GM10248 (cell line): ENCODE measurements around the gene JOSD1.

Experiments used
- CTCF ChIA-PET: fragments of 300-600 bp; sonication (Branson Sonifier 250); formaldehyde crosslinking; extraction: SDS; loops from one replicate; lab custom pipeline; 2021; ENCODE audit warnings: antibody characterized with exemption; lab: Yijun Ruan, JAX
- POLR2A ChIA-PET: fragments of 350-650 bp; sonication (Branson Sonifier 250); formaldehyde crosslinking; extraction: SDS; loops from one replicate; lab custom pipeline; 2020; ENCODE audit warnings: antibody characterized with exemption; lab: Yijun Ruan, JAX
- DNase-seq: peaks from one replicate; pipeline ENCODE4 v3.0.0; 2012; ENCODE audit errors: extremely low spot score
- TF ChIP-seq, protein P1 (sequence below): IDR thresholded peaks from 2 replicates; pipeline ENCODE4 v1.5.1; 2012; ENCODE audit warnings: mild to moderate bottlenecking, low read depth; ENCODE audit errors: extremely low read depth, missing control alignments, control extremely low read depth

Gene JOSD1

DNA sequence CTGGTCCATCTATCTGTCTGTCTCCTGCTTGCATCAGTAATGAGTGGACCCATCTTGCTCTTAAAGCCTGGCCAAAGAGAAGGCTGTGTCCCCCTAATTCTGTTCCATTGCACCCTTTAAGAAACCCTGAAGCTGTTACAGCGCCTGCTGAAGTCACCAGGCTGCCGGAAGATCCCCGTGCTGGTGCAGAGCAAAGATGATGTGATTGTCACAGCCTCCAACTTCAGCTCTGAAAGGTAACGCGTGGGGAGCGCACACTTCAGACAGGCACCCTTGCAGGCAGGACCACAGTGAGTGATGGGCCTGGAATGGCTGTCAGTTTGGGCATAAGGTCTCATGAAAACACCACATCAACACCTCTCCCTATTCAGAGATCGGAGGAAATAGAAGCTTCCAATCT, 23.4 kb upstream of the JOSD1 start:
- TF ChIP-seq, protein P1, sequence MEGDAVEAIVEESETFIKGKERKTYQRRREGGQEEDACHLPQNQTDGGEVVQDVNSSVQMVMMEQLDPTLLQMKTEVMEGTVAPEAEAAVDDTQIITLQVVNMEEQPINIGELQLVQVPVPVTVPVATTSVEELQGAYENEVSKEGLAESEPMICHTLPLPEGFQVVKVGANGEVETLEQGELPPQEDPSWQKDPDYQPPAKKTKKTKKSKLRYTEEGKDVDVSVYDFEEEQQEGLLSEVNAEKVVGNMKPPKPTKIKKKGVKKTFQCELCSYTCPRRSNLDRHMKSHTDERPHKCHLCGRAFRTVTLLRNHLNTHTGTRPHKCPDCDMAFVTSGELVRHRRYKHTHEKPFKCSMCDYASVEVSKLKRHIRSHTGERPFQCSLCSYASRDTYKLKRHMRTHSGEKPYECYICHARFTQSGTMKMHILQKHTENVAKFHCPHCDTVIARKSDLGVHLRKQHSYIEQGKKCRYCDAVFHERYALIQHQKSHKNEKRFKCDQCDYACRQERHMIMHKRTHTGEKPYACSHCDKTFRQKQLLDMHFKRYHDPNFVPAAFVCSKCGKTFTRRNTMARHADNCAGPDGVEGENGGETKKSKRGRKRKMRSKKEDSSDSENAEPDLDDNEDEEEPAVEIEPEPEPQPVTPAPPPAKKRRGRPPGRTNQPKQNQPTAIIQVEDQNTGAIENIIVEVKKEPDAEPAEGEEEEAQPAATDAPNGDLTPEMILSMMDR, result no peak
- CTCF ChIA-PET, result interaction anchor here (1.2 to 7.5 kb wide), 8 partner anchors 10 to 45 kb away, joined by 5 to 70 read pairs (median 8); no protein-coding TSS in a partner anchor
- POLR2A ChIA-PET, result no interaction called here
- DNase-seq, result no peak

GRCh38 chr22:38721551-38721950, 20.8 kb upstream of the JOSD1 start:
- ChIA-PET CTCF (interaction anchor here (1.2 to 7.5 kb wide), 4 partner anchors 13 to 48 kb away, joined by 3 to 70 read pairs (median 4); no protein-coding TSS in a partner anchor), POLR2A (no interaction called here)
- no peak for DNase-seq
- TF ChIP-seq, protein P1, result no peak

DNA sequence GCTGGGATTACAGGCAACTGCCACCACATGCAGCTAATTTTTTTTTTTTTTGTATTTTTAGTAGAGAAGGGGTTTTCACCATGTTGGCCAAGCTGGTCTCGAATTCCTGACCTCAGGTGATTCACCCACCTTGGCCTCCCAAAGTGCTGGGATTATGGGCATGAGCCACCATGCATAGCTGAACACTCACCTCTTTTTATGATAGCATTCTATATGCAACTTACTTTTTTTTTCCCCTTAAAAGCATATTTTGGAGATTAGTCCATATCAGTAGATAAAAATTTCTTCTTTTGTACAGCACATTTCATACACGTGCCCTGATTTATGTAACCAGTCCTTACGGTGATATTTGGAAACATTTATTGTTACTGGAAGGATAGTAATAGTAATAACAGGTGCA, 19.6 kb upstream of the JOSD1 start:
- DNase-seq, result no peak
- POLR2A ChIA-PET, result interaction anchor here (0.7 kb wide), 1 partner anchor 169 kb away, joined by 3 read pairs; no protein-coding TSS in a partner anchor
- CTCF ChIA-PET, result interaction anchor here (7.5 kb wide), 1 partner anchor 14 kb away, joined by 70 read pairs; no protein-coding TSS in a partner anchor
- TF ChIP-seq, protein P1, result no peak

DNA sequence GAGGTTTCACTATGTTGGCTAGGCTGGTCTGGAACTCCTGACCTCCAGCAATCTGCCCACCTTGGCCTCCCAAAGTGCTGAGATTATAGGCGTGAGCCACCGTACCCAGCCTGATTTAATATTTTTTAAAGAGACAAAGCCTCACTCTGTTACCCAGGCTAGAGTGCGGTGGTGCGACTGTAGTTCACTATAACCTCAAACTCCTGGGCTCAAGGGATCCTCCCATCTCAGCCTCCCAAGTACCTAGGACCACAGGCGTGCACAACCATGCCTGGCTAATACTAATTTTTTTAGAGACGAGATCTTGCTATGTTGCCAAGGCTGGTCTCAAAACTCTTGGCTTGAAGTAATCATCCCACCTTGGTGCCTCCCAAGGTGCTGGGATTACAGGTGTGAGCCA, 18.5 kb upstream of the JOSD1 start:
- ChIA-PET CTCF (interaction anchor here (1.4 to 1.7 kb wide), 2 partner anchors 12 to 47 kb away, joined by 3 read pairs; no protein-coding TSS in a partner anchor), POLR2A (no interaction called here)
- TF ChIP-seq, protein P1, result no peak
- no peak for DNase-seq

GRCh38 chr22:38718414-38718813, 17.7 kb upstream of the JOSD1 start:
- ChIA-PET CTCF (interaction anchor here (1.4 to 1.8 kb wide), 3 partner anchors 11 to 48 kb away, joined by 3 to 4 read pairs (median 3); no protein-coding TSS in a partner anchor), POLR2A (no interaction called here)
- no peak for DNase-seq
- TF ChIP-seq, protein P1, result no peak

- ChIA-PET POLR2A (no interaction called here), CTCF (interaction anchor here (1.7 to 1.8 kb wide), 2 partner anchors 12 to 49 kb away, joined by 3 to 4 read pairs; no protein-coding TSS in a partner anchor)
- DNase-seq, result no peak
- TF ChIP-seq, protein P1, result no peak
Measured at GRCh38 chr22:38717244-38717643, 16.5 kb upstream of the JOSD1 start.

- ChIA-PET CTCF (interaction anchor here (1.5 to 1.8 kb wide), 2 partner anchors 9 to 12 kb away, joined by 4 to 5 read pairs; no protein-coding TSS in a partner anchor), POLR2A (no interaction called here)
- no peak for DNase-seq
- TF ChIP-seq, protein P1, result no peak
Measured at GRCh38 chr22:38716826-38717225, 16.1 kb upstream of the JOSD1 start.
